ENCODE data around the gene COL6A2.
"Not testable (repeated sequence)": the region's sequence is repeated elsewhere in the genome, so short reads cannot be mapped to it uniquely, and the experiment has no call there.

The COL6A2 gene

DNA sequence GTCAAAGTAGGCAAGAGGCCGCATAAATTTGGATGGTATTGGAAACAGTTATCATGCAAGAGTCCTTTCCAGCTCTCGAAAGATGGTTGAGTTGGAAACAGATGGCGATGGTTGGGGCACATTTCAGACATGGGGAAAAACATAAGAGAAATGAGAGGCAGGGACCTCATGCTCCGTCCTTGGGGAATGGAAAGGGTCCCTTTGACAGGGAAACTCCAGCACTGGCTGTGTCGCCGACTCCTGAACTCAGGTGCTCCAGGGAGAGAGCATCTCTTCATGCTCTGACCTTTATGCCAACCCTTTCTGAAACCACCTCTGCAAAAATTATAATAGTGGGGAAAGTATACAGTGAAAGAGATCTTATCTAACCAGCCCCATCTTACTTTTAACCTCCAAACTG, 36.8 kb upstream of the COL6A2 start:
- DNase-seq, result no peak

DNA sequence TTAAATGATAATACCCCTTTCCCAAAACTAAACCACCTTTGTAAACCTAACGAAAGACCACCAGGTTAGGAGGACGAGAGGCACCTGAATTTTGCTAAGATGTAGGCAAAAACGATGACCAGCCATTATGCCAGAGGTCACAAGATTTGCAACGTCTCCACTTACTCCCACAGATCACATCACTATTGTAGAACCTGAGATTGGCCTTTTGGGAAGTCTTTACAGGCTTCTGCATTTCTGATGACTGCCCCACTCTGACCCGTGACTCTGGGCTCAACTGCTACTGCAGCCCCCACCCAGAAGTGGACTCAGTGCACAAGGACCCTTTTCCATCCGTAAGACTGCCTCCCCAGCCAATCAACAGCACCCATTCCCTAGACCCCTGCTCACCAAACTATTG, 36.4 kb upstream of the COL6A2 start:
- DNase-seq, result no peak

DNA sequence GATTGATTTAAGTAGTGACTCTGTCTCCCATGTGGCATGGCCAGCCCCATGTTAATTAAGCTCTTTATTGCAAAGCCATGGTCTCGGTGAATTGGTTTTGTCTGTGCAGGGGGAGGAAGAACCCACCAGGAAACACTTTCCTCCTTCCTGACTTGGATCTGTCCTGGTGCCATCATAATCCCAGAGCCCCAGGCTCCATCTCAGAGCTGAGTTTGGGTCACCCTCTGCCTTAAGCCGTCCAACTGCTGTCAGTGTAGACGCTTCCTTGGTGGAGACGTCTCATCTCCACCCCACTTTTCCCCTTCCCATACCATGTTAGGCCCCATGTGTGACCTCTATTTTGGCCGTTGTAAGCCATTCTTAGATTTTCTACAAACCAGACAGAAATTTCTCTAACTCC, 36.0 kb upstream of the COL6A2 start:
- no peak for DNase-seq

- DNase-seq, result no peak
Observed at GRCh38 chr21:46062471-46063211, 35.3 kb upstream of the COL6A2 start.

- no peak for DNase-seq
Observed at GRCh38 chr21:46063227-46063626, 34.7 kb upstream of the COL6A2 start.

DNA sequence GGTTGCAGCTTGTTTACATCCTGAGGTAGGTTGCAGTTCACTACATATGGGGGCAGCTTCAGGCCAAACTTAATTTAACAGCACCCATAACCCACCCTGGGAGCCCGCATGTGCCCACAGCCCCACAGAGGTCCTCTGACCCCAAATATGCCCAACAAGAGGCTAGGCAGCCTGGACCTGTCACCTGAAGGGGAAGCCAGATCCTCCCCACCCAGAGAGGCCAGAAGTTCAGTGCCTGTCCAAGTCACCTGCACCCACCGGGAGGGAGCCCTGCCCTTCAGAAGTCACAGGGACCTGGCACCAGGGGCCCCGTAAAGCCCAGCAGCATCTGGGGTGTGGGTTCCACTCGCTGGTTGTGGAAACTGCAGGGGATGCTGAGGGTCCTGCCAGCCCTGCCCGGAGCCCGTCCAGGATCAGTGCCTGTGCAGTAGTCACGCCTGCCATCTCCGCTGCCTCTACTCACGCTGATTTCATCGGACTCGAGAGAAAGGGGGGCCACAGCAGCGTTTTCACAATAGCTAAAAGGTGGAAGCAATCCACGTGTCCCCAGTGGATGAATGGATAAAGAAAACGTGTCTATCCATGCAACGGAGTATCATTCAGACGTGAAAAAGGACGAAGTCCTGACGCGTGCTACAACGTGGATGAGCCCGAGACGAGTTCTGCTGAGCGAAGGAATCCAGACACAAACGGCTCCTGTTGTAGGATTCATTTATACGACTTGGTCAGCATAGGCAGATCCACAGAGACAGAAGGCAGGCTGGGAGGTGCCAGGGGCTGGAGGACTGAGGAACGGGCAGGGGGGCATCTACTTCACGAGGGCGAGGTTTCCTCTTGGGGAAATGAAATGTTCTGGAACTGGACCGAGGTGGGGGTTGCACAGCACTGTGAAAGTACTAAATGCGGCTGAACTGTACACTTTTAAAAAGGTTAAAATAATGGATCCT, 33.9 kb upstream of the COL6A2 start:
- no peak for DNase-seq

DNA sequence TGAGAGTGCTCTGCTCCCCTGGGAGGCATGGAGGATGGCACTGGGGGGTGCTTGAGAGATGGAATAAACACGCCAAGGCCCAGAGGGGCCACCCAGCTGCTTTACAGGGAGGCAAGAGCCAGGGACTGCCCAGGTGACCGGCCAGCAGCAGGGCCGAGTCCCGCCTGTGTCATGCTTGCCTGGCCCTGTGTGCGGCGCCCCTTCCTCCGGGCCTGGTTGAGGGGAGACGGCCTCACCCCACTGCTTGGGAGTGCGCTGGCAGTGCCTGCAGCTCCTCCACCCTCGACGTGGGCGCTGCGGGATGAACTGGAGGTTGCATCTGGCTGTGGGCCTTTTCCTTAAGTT, 33.1 kb upstream of the COL6A2 start:
- no peak for DNase-seq

DNA sequence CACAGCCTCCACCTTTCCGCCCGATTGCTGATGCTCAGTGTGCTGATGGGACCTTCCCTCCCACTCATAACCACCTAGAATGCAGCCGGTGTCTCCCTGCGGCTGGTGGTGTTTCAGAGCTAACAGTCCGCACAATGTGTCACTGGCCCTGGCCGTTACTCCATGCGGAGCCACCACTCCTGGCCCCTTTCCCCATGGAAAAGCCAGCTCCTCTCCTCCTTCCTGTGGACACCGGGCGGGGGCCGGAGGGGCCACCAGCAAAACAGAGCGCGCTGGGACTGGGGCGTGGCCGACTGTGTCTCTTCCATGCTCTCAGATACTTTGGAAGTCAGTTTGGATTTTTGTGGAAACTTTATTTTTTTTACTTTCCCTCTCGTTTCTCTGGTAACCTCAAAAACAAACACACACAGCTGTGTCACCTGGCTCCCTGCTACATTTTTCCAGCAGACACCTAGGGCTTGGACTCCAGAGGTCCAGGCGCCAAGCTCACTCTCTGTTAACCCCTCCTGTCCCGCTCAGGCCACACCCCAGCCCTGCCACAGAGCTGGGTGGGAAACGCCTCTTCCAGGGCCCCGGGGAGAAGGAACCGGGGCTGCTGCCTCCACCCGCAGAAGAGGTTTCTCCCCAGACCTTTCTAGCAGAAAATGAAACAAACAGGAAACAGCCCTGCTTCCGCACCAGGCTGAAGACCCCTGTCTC, 32.5 kb upstream of the COL6A2 start:
- no peak for DNase-seq

- no peak for DNase-seq
Observed at GRCh38 chr21:46065914-46066551, 31.9 kb upstream of the COL6A2 start.

DNA sequence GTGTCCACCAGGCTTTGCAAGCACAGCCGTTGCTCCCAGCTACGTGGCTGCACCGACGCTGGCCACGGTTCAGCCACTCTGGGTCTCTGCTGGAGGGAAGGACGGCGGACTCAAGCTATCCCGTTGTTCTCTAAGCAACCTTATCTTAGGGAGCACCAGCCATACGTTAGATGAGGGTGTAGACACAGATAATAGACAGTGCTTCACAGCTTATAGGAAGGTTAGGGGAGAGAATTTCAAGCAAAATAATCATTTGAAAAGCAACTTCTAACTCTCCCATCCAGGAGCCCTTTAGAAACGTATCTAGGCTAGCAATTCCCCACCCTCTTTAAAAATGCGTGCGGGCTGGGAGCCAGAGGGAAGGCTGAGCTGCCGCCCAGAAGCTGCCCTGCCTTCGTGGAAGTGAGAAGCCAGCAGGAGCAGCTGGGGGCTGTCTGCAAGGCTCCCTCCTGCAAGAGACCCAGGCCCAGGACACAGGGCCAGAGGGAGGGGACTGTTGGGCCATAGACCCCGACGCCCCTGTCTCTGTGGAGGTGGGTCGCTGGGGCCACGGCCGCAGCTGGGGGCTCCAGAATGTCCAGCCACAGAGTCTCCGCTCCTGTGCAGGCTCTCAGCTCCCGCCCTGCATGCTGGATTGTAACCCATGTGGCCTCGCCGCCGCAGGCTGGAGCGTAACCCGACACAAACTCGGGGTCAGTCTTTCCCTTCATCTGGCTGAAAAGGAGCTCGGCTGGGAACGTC, 31.2 kb upstream of the COL6A2 start:
- no peak for DNase-seq

- DNase-seq, result no peak
Observed at GRCh38 chr21:46067505-46068201, 30.3 kb upstream of the COL6A2 start.

GRCh38 chr21:46068516-46069079, 29.3 kb upstream of the COL6A2 start:
- no peak for DNase-seq

DNA sequence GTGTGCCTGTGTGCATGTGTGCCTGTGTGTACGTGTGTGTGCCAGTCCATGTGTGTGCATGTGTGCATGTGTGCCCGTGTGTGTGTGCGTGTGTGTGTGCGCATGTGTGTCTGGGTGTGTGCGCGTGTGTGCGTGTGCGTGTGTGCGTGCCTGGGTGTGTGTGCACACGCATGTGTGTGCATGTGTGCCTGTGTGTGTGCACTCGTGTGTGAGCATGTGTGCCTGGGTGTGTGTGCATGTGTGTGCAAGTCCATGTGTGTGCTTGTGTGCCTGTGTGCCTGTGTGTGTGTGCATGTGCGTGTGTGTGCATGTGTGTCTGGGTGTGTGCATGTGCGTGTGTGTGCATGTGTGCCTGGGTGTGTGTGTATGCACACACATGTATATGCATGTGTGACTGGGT, 28.7 kb upstream of the COL6A2 start:
- no peak for DNase-seq

DNA sequence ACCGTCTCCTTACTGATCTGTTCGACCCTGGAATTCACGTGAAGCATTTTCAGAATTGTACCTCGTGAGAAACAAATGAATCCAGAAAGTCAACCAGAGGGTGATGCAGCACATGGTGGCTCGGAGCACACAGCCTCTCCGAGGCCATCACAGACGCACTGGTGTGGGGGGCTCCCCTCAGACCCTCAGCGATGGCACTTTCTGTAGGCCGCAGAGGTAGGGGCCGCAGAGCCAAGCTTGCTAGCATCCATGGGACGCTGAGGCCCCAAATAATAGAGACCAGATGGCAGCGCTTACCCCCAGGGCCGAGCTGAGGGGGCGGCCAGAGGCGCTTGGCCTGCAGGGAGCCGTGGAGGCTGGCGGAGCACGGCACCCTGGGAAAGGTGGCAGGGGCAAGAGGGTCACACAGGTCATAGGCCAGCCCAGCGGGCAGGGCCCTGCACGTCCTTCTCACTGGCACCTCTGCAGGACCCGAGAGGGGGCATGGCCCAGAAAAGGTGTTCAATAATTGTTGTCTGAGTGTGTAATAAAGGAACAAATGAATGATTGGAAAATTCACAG, 28.1 kb upstream of the COL6A2 start:
- DNase-seq, result no peak

DNA sequence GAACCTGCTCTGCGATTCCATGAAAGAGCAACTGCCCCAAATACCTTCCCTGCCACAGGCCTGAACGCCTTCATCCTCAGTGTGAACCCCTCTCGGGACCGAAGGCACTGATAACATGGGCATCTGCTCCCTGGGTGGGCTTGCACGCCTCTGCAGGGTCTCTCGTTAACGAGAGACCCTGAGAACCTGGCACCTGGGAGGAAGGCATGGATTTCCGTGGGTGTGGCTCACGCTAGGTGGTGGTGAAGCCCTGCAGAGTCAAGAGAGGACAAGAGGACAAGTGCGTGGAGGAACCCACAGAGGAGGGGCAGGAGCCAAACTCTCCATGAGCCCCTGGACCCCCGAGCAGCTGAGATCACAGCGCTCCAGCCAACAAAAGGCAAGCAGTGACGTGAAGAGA, 26.8 kb upstream of the COL6A2 start:
- DNase-seq, result no peak

DNA sequence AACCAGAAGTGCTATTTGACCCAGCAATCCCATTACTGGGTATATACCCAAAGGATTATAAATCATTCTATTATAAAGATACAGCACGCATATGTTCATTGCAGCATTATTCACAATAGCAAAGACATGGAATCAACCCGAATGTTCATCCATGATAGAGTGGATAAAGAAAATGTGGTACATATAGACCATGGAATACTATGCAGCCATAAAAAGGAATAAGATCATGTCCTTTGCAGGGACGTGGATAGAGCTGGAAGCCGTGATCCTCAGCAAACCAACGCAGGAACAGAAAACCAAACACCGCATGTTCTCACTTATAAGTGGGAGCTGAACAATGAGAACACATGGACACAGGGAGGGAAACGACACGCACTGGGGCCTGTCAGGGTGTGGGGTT, 21.2 kb upstream of the COL6A2 start:
- DNase-seq, result not testable (repeated sequence)

- DNase-seq, result no peak
Observed at GRCh38 chr21:46077674-46078101, 20.2 kb upstream of the COL6A2 start.

DNA sequence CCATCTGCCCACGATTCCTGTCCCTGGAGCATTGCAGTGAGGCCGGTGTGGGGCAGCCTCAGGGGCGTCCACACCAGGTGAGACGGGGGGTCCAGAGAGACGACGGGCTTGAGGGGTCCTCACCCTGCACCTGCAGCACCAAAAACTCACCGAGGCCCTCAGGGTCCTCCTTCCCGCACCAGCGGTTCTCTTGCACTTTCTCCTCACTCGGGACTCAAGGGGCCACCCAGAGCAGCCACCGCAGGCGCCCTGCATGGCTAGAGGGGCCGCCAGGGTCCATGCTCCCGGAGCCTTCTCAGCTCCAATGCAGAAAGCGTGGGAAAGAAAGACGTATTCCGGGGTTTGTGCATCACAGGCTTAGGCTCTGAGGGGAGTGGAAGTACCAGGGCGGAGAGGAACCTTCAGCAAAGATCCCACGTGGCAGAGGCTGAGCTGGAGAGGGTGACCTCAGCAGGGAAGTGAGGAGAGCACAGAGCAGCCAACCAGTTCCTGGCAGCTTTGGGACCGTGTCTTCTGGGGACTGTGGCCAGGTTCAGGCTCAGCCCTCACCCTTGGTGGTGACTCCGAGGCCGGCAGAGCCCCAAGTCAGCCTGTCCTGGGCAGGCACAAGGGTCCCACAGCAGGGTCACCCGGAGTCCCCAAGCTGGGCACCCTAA, 19.5 kb upstream of the COL6A2 start:
- no peak for DNase-seq

GRCh38 chr21:46078978-46079351, 18.9 kb upstream of the COL6A2 start:
- no peak for DNase-seq

GRCh38 chr21:46079352-46080170, 18.4 kb upstream of the COL6A2 start:
- no peak for DNase-seq

All from NCI-H2029 treated with DMSO at 0.1 percent for 48 hours (cell line).